Adipocyte (in vitro differentiated cells): ENCODE measurements around the gene RASGEF1B.

ENCODE experiments used
- DNase-seq: peaks from one replicate; pipeline ENCODE4 v3.0.0-alpha.2; 2015; ENCODE audit warnings: low read depth
- H3K27me3 ChIP-seq: replicated peaks from 2 replicates; pipeline ENCODE4 v1.7.0; 2013; ENCODE audit warnings: mild to moderate bottlenecking, low read length, moderate library complexity; ENCODE audit not compliant: control insufficient read depth, insufficient read depth
- H3K36me3 ChIP-seq: 2 replicates; pipeline ENCODE4 v1.7.0; 2013; ENCODE audit warnings: low read length, mild to moderate bottlenecking, moderate library complexity; ENCODE audit not compliant: control insufficient read depth, insufficient read depth, severe bottlenecking
- H3K4me1 ChIP-seq: 2 replicates; pipeline ENCODE4 v1.7.0; 2013; ENCODE audit warnings: mild to moderate bottlenecking, low read length, moderate library complexity; ENCODE audit not compliant: control insufficient read depth, insufficient read depth
- H3K4me3 ChIP-seq: 2 replicates; pipeline ENCODE4 v1.7.0; 2013; ENCODE audit warnings: mild to moderate bottlenecking, low read length, moderate library complexity
- H3K9ac ChIP-seq: 2 replicates; pipeline ENCODE4 v1.7.0; 2013; ENCODE audit warnings: mild to moderate bottlenecking, low read length, moderate library complexity
- H3K9me3 ChIP-seq: 2 replicates; pipeline ENCODE4 v1.7.0; 2013; ENCODE audit warnings: mild to moderate bottlenecking, low read length, moderate library complexity; ENCODE audit not compliant: control insufficient read depth

RASGEF1B gene

GRCh38 chr4:81471588-81472280, at the start of gene RASGEF1B:
RASGEF1B (minus strand) TSS chr4:81471907; CDS start chr4:81459508, 12,399 bp downstream.
- H3K9me3 ChIP-seq: no peaks in the 10 kb centered on the region
- H3K9ac ChIP-seq: peak within 1 kb of the TSS; percentile 75
- H3K4me1 ChIP-seq: peaks cover 24% of the 10 kb centered on the region
- peak within 1 kb of the TSS; percentile 92 for H3K4me3 ChIP-seq
- H3K36me3 ChIP-seq: no peaks in the 10 kb centered on the region
- H3K27me3 ChIP-seq: no peaks in the 10 kb centered on the region
- DNase-seq: peak; percentile 83

- H3K9me3 ChIP-seq: no peaks in the 10 kb centered on the region
These were observed 48.1 kb upstream of the RASGEF1B start for GRCh38 chr4:81519856-81520255.

GRCh38 chr4:81519427-81519773, 47.7 kb upstream of the RASGEF1B start:
- Histone ChIP-seq H3K36me3 (no peaks in the 10 kb centered on the region), H3K4me3 (no peak overlapping the region), H3K9ac (no peak overlapping the region), H3K9me3 (no peaks in the 10 kb centered on the region), H3K27me3 (no peaks in the 10 kb centered on the region), H3K4me1 (peaks cover 13% of the 10 kb centered on the region)
- DNase-seq: no peak

More at GRCh38 chr4:81519856-81520255, 48.1 kb upstream of the RASGEF1B start:
- DNase-seq: no peak
- H3K4me1 ChIP-seq: peaks cover 15% of the 10 kb centered on the region
- H3K4me3 ChIP-seq: no peak overlapping the region
- no peak overlapping the region for H3K9ac ChIP-seq
- no peaks in the 10 kb centered on the region for H3K36me3 ChIP-seq
- no peaks in the 10 kb centered on the region for H3K27me3 ChIP-seq

- no peak overlapping the region for H3K4me3 ChIP-seq
- H3K27me3 ChIP-seq: no peaks in the 10 kb centered on the region
- no peak overlapping the region for H3K9ac ChIP-seq
- H3K36me3 ChIP-seq: no peaks in the 10 kb centered on the region
- peaks cover 9% of the 10 kb centered on the region for H3K4me1 ChIP-seq
- no peaks in the 10 kb centered on the region for H3K9me3 ChIP-seq
- DNase-seq: no peak
These were observed 47.2 kb upstream of the RASGEF1B start for GRCh38 chr4:81518762-81519426.

GRCh38 chr4:81516241-81516640, 44.5 kb upstream of the RASGEF1B start:
- no peaks in the 10 kb centered on the region for H3K27me3 ChIP-seq
- no peaks in the 10 kb centered on the region for H3K9me3 ChIP-seq
- no peak for DNase-seq
- no peak overlapping the region for H3K9ac ChIP-seq
- no peaks in the 10 kb centered on the region for H3K36me3 ChIP-seq
- H3K4me3 ChIP-seq: no peak overlapping the region
- peaks cover under 1% of the 10 kb centered on the region for H3K4me1 ChIP-seq

- Histone ChIP-seq H3K4me1 (peaks cover 19% of the 10 kb centered on the region), H3K9ac (no peak overlapping the region), H3K27me3 (no peaks in the 10 kb centered on the region), H3K9me3 (no peaks in the 10 kb centered on the region), H3K4me3 (no peak overlapping the region), H3K36me3 (no peaks in the 10 kb centered on the region)
- no peak for DNase-seq
These were observed 41.2 kb upstream of the RASGEF1B start for GRCh38 chr4:81512757-81513501.

- Histone ChIP-seq H3K36me3 (no peaks in the 10 kb centered on the region), H3K4me3 (no peak overlapping the region), H3K9me3 (no peaks in the 10 kb centered on the region), H3K4me1 (peaks cover 25% of the 10 kb centered on the region), H3K27me3 (no peaks in the 10 kb centered on the region), H3K9ac (no peak overlapping the region)
- no peak for DNase-seq
These were observed 40.5 kb upstream of the RASGEF1B start for GRCh38 chr4:81512001-81512756.

GRCh38 chr4:81510643-81511178, 39.0 kb upstream of the RASGEF1B start:
- no peaks in the 10 kb centered on the region for H3K27me3 ChIP-seq
- DNase-seq: no peak
- H3K36me3 ChIP-seq: no peaks in the 10 kb centered on the region
- no peak overlapping the region for H3K4me3 ChIP-seq
- H3K9ac ChIP-seq: no peak overlapping the region
- peaks cover 36% of the 10 kb centered on the region for H3K4me1 ChIP-seq
- no peaks in the 10 kb centered on the region for H3K9me3 ChIP-seq

GRCh38 chr4:81509822-81510221, 38.1 kb upstream of the RASGEF1B start:
- Histone ChIP-seq H3K9me3 (no peaks in the 10 kb centered on the region), H3K9ac (no peak overlapping the region), H3K27me3 (no peaks in the 10 kb centered on the region), H3K4me1 (peaks cover 45% of the 10 kb centered on the region), H3K4me3 (no peak overlapping the region), H3K36me3 (no peaks in the 10 kb centered on the region)
- DNase-seq: no peak

- H3K9ac ChIP-seq: no peak overlapping the region
- H3K4me1 ChIP-seq: peaks cover 49% of the 10 kb centered on the region
- no peaks in the 10 kb centered on the region for H3K27me3 ChIP-seq
- no peaks in the 10 kb centered on the region for H3K36me3 ChIP-seq
- H3K9me3 ChIP-seq: no peaks in the 10 kb centered on the region
- DNase-seq: no peak
- H3K4me3 ChIP-seq: no peak overlapping the region
These were observed 37.5 kb upstream of the RASGEF1B start for GRCh38 chr4:81509191-81509590.
